ENCODE data around the gene REC8.

Gene REC8

GRCh38 chr14:24160850-24161804, 10.8 kb upstream of the REC8 start, which contains the start of gene IRF9:
Gene IRF9, plus strand, starts transcription at chr14:24161265. Its CDS starts 880 bp downstream, at chr14:24162145.
- H3K36me3 ChIP-seq (ENCODE audit: control insufficient read depth, insufficient read depth, low read length), result peaks cover 20% of the 10 kb centered on the region
- peak within 1 kb of the TSS; percentile 43 for H3K4me3 ChIP-seq (ENCODE audit: insufficient read depth, low read depth, low read length)
- H3K27ac ChIP-seq (ENCODE audit: insufficient read depth, low read depth, low read length, poor library complexity, severe bottlenecking), result peak within 1 kb of the TSS; percentile 60
- no peaks in the 10 kb centered on the region for H3K4me1 ChIP-seq (ENCODE audit: control insufficient read depth, insufficient read depth, low read length)
- H3K27me3 ChIP-seq (ENCODE audit: control insufficient read depth, insufficient read depth, low read length, poor library complexity, severe bottlenecking), result no peaks in the 10 kb centered on the region
- 16 to 20% methylated on average over 12 of the region's 12 CpGs for WGBS, 2 experiments
- no peaks in the 10 kb centered on the region for H3K9me3 ChIP-seq (ENCODE audit: control insufficient read depth, low read length)

GRCh38 chr14:24162093-24162492, 9.8 kb upstream of the REC8 start:
- 95 to 96% methylated on average over 8 of the region's 8 CpGs for WGBS, 2 experiments
- no peaks in the 10 kb centered on the region for H3K4me1 ChIP-seq (ENCODE audit: control insufficient read depth, insufficient read depth, low read length)
- H3K27ac ChIP-seq (ENCODE audit: insufficient read depth, low read depth, low read length, poor library complexity, severe bottlenecking), result no peak overlapping the region
- H3K36me3 ChIP-seq (ENCODE audit: control insufficient read depth, insufficient read depth, low read length), result peaks cover 15% of the 10 kb centered on the region
- H3K4me3 ChIP-seq (ENCODE audit: insufficient read depth, low read depth, low read length), result no peak overlapping the region
- H3K27me3 ChIP-seq (ENCODE audit: control insufficient read depth, insufficient read depth, low read length, poor library complexity, severe bottlenecking), result no peaks in the 10 kb centered on the region
- no peaks in the 10 kb centered on the region for H3K9me3 ChIP-seq (ENCODE audit: control insufficient read depth, low read length)

GRCh38 chr14:24164518-24164991, 7.3 kb upstream of the REC8 start:
- Histone ChIP-seq H3K27me3 (ENCODE audit: control insufficient read depth, insufficient read depth, low read length, poor library complexity, severe bottlenecking) (no peaks in the 10 kb centered on the region), H3K4me3 (ENCODE audit: insufficient read depth, low read depth, low read length) (no peak overlapping the region), H3K36me3 (ENCODE audit: control insufficient read depth, insufficient read depth, low read length) (no peaks in the 10 kb centered on the region), H3K4me1 (ENCODE audit: control insufficient read depth, insufficient read depth, low read length) (no peaks in the 10 kb centered on the region), H3K9me3 (ENCODE audit: control insufficient read depth, low read length) (no peaks in the 10 kb centered on the region), H3K27ac (ENCODE audit: insufficient read depth, low read depth, low read length, poor library complexity, severe bottlenecking) (no peak overlapping the region)
- WGBS, 2 experiments, result 93 to 95% methylated on average over 14 of the region's 14 CpGs

GRCh38 chr14:24165785-24166184, 6.1 kb upstream of the REC8 start:
- H3K4me3 ChIP-seq (ENCODE audit: insufficient read depth, low read depth, low read length), result no peak overlapping the region
- 90 to 93% methylated on average over 5 of the region's 5 CpGs for WGBS, 2 experiments
- H3K9me3 ChIP-seq (ENCODE audit: control insufficient read depth, low read length), result no peaks in the 10 kb centered on the region
- H3K36me3 ChIP-seq (ENCODE audit: control insufficient read depth, insufficient read depth, low read length), result no peaks in the 10 kb centered on the region
- H3K4me1 ChIP-seq (ENCODE audit: control insufficient read depth, insufficient read depth, low read length), result no peaks in the 10 kb centered on the region
- H3K27ac ChIP-seq (ENCODE audit: insufficient read depth, low read depth, low read length, poor library complexity, severe bottlenecking), result no peak overlapping the region
- no peaks in the 10 kb centered on the region for H3K27me3 ChIP-seq (ENCODE audit: control insufficient read depth, insufficient read depth, low read length, poor library complexity, severe bottlenecking)

- Histone ChIP-seq H3K27ac (ENCODE audit: insufficient read depth, low read depth, low read length, poor library complexity, severe bottlenecking) (no peak overlapping the region), H3K36me3 (ENCODE audit: control insufficient read depth, insufficient read depth, low read length) (no peaks in the 10 kb centered on the region), H3K4me1 (ENCODE audit: control insufficient read depth, insufficient read depth, low read length) (peaks cover 2% of the 10 kb centered on the region), H3K4me3 (ENCODE audit: insufficient read depth, low read depth, low read length) (no peak overlapping the region), H3K27me3 (ENCODE audit: control insufficient read depth, insufficient read depth, low read length, poor library complexity, severe bottlenecking) (no peaks in the 10 kb centered on the region), H3K9me3 (ENCODE audit: control insufficient read depth, low read length) (no peaks in the 10 kb centered on the region)
- WGBS, 2 experiments, result 93% methylated on average over 3 of the region's 3 CpGs
Measured at GRCh38 chr14:24167469-24168114, 4.3 kb upstream of the REC8 start.

GRCh38 chr14:24172261-24172860, 481 bp downstream of the REC8 start:
- H3K4me3 ChIP-seq (ENCODE audit: insufficient read depth, low read depth, low read length), result peak overlapping the region; percentile 60
- 78 to 83% methylated on average over 30 of the region's 30 CpGs for WGBS, 2 experiments
- no peaks in the 10 kb centered on the region for H3K36me3 ChIP-seq (ENCODE audit: control insufficient read depth, insufficient read depth, low read length)
- no peaks in the 10 kb centered on the region for H3K27me3 ChIP-seq (ENCODE audit: control insufficient read depth, insufficient read depth, low read length, poor library complexity, severe bottlenecking)
- H3K27ac ChIP-seq (ENCODE audit: insufficient read depth, low read depth, low read length, poor library complexity, severe bottlenecking), result no peak overlapping the region
- H3K4me1 ChIP-seq (ENCODE audit: control insufficient read depth, insufficient read depth, low read length), result peaks cover 6% of the 10 kb centered on the region
- no peaks in the 10 kb centered on the region for H3K9me3 ChIP-seq (ENCODE audit: control insufficient read depth, low read length)

GRCh38 chr14:24172871-24173281, 996 bp downstream of the REC8 start:
- 91 to 93% methylated on average over 20 of the region's 20 CpGs for WGBS, 2 experiments
- Histone ChIP-seq H3K36me3 (ENCODE audit: control insufficient read depth, insufficient read depth, low read length) (peaks cover 2% of the 10 kb centered on the region), H3K4me3 (ENCODE audit: insufficient read depth, low read depth, low read length) (peak overlapping the region; percentile 60), H3K4me1 (ENCODE audit: control insufficient read depth, insufficient read depth, low read length) (peaks cover 6% of the 10 kb centered on the region), H3K27me3 (ENCODE audit: control insufficient read depth, insufficient read depth, low read length, poor library complexity, severe bottlenecking) (no peaks in the 10 kb centered on the region), H3K27ac (ENCODE audit: insufficient read depth, low read depth, low read length, poor library complexity, severe bottlenecking) (no peak overlapping the region), H3K9me3 (ENCODE audit: control insufficient read depth, low read length) (no peaks in the 10 kb centered on the region)

- H3K4me3 ChIP-seq (ENCODE audit: insufficient read depth, low read depth, low read length), result no peak overlapping the region
- no peaks in the 10 kb centered on the region for H3K9me3 ChIP-seq (ENCODE audit: control insufficient read depth, low read length)
- H3K36me3 ChIP-seq (ENCODE audit: control insufficient read depth, insufficient read depth, low read length), result peaks cover 19% of the 10 kb centered on the region
- H3K27me3 ChIP-seq (ENCODE audit: control insufficient read depth, insufficient read depth, low read length, poor library complexity, severe bottlenecking), result no peaks in the 10 kb centered on the region
- H3K27ac ChIP-seq (ENCODE audit: insufficient read depth, low read depth, low read length, poor library complexity, severe bottlenecking), result no peak overlapping the region
- H3K4me1 ChIP-seq (ENCODE audit: control insufficient read depth, insufficient read depth, low read length), result peaks cover 6% of the 10 kb centered on the region
- 93 to 94% methylated on average over 5 of the region's 5 CpGs for WGBS, 2 experiments
Measured at GRCh38 chr14:24176599-24176998, 4.7 kb downstream of the REC8 start.

- Histone ChIP-seq H3K4me1 (ENCODE audit: control insufficient read depth, insufficient read depth, low read length) (peaks cover 6% of the 10 kb centered on the region), H3K36me3 (ENCODE audit: control insufficient read depth, insufficient read depth, low read length) (peaks cover 21% of the 10 kb centered on the region), H3K9me3 (ENCODE audit: control insufficient read depth, low read length) (no peaks in the 10 kb centered on the region), H3K4me3 (ENCODE audit: insufficient read depth, low read depth, low read length) (no peak overlapping the region), H3K27ac (ENCODE audit: insufficient read depth, low read depth, low read length, poor library complexity, severe bottlenecking) (no peak overlapping the region), H3K27me3 (ENCODE audit: control insufficient read depth, insufficient read depth, low read length, poor library complexity, severe bottlenecking) (no peaks in the 10 kb centered on the region)
- 89 to 94% methylated on average over 12 of the region's 12 CpGs for WGBS, 2 experiments
Measured at GRCh38 chr14:24177041-24177825, 5.4 kb downstream of the REC8 start.
